GM20431 (cell line): ENCODE data around the gene CFAP70.
"Not testable (repeated sequence)": the region's sequence is repeated elsewhere in the genome, so short reads cannot be mapped to it uniquely, and the experiment has no call there.

Source experiments
- in situ Hi-C: fragments of 300-500 bp; cut with MseI, MboI; formaldehyde crosslinking; loops from one replicate; pipeline ENCODE4 v1.15.0; 2020; ENCODE audit warnings: low sequenced_read_pairs; ENCODE audit not compliant: unreplicated experiment

CFAP70 gene

GRCh38 chr10:73261362-73261995 is 97.2 kb downstream of the CFAP70 start:
- in situ Hi-C loops = no loop called here

GRCh38 chr10:73258612-73259011 is 100.1 kb downstream of the CFAP70 start:
- in situ Hi-C loops = not testable (repeated sequence)

GRCh38 chr10:73253225-73253555 is 105.5 kb downstream of the CFAP70 start:
- in situ Hi-C loops = no loop called here

GRCh38 chr10:73252445-73253224 is 106.0 kb downstream of the CFAP70 start, which contains the start of gene MRPS16:
Gene MRPS16 (minus strand): TSS chr10:73252644. CDS start chr10:73252482, 162 bp downstream.
- in situ Hi-C loops = no loop called here

GRCh38 chr10:73251683-73252444 is 106.8 kb downstream of the CFAP70 start:
- in situ Hi-C loops = no loop called here

GRCh38 chr10:73248259-73248724 is 110.4 kb downstream of the CFAP70 start:
- in situ Hi-C loops = no loop called here

- in situ Hi-C loops = no loop called here
Observed at GRCh38 chr10:73247509-73248258, 111.0 kb downstream of the CFAP70 start.

GRCh38 chr10:73246646-73247508 is 111.8 kb downstream of the CFAP70 start, which contains the start of gene DNAJC9:
Gene DNAJC9 (minus strand): TSS chr10:73247255. CDS start chr10:73247189, 66 bp downstream.
- in situ Hi-C loops = no loop called here

- in situ Hi-C loops = no loop called here
Observed at GRCh38 chr10:73246322-73246645, 112.4 kb downstream of the CFAP70 start.

- in situ Hi-C loops = no loop called here
Observed at GRCh38 chr10:73244866-73245477, 113.7 kb downstream of the CFAP70 start.

GRCh38 chr10:73239908-73240307 is 118.8 kb downstream of the CFAP70 start:
- in situ Hi-C loops = no loop called here

- in situ Hi-C loops = no loop called here
Observed at GRCh38 chr10:73238990-73239566, 119.6 kb downstream of the CFAP70 start.

- in situ Hi-C loops = no loop called here
Observed at GRCh38 chr10:73234695-73235094, 124.0 kb downstream of the CFAP70 start.

GRCh38 chr10:73233883-73234282 is 124.8 kb downstream of the CFAP70 start:
- in situ Hi-C loops = no loop called here

- in situ Hi-C loops = no loop called here
Observed at GRCh38 chr10:73232887-73233286, 125.8 kb downstream of the CFAP70 start.

GRCh38 chr10:73229567-73229966 is 129.1 kb downstream of the CFAP70 start:
- in situ Hi-C loops = no loop called here

- in situ Hi-C loops = no loop called here
Observed at GRCh38 chr10:73228247-73228646, 130.4 kb downstream of the CFAP70 start.

- in situ Hi-C loops = no loop called here
Observed at GRCh38 chr10:73226663-73227062, 132.0 kb downstream of the CFAP70 start.
